GM18861 (cell line): Measurements from ENCODE around the gene PYGB.

Experiments
- ATAC-seq: cut with Tn5 transposase; IDR thresholded peaks from one replicate; pipeline ENCODE4 v1.9.1; 2021; ENCODE audit not compliant: unreplicated experiment

PYGB gene

DNA sequence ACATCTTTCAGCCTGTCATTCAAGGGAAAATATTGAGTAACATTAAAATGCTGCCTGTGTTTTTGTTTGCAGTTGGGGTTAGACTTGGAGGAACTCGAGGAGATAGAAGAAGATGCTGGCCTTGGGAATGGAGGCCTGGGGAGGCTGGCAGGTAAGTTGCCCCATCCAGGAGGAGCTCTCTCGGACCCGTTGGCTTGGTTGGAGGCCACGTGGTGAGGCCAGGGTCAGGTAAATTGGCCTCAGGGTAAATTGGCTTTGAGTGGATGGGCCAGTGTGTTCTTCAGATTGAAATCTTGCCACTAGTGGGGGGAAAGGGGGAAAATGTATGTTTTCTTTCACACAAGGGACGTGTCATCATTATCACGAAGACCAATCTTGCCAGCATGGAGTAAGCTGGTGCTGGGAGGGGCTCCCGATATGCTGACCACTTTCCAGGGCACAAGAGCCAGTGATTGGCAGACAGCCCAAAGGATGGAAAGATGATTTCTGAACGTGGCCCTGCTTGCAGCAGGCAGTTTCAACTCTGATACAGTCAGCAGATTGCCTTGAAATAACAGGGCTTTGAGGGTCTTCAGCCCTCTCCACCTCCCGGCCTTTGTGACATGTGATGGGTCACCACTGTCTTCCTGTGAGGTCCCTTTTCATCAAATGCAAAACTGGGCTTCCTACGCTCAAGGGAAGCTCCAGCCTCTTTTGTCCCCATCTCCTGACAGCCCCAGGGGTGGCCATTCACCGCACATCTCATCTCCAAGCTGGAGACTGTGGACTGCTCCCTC lies 21.4 kb downstream of the PYGB start:
- no peak for ATAC-seq

DNA sequence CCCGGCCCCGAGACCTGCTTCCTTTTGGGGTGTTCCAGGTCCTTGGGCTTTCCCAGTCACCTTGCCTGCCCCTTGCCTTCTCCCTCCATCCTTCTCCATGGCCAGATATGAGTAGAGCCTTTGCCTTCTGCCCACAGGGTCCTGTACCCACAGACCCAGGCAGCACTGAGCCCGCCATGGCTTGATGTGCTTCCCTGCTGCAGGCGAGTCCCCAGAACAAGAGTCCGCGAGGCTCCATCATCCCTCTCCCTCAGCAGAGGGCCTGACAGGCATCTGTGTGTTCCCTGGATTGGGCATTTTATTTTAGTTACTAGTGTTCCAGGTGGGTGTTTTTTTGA lies 21.9 kb downstream of the PYGB start:
- ATAC-seq: no peak

DNA sequence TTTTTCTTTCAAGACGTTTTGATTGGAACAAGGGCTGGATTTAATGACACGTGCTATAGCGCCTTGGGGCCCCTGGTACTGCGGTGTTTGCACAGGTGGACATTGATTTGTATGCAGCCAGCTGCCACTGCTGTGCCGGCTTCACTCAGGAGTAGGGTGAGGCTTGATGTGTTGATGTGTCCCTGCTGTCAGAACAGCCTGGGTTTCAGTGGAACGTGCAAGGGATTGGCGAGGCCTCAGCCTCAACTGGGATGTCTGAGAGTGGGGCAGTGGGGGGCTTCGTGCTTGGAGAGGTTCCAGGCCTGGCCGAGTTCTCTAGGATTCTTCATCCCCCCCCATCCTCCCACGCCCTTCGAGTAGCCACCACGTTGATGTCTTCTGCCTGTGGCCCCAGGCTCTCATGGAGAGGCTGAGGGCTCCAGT lies 23.0 kb downstream of the PYGB start:
- ATAC-seq: no peak

DNA sequence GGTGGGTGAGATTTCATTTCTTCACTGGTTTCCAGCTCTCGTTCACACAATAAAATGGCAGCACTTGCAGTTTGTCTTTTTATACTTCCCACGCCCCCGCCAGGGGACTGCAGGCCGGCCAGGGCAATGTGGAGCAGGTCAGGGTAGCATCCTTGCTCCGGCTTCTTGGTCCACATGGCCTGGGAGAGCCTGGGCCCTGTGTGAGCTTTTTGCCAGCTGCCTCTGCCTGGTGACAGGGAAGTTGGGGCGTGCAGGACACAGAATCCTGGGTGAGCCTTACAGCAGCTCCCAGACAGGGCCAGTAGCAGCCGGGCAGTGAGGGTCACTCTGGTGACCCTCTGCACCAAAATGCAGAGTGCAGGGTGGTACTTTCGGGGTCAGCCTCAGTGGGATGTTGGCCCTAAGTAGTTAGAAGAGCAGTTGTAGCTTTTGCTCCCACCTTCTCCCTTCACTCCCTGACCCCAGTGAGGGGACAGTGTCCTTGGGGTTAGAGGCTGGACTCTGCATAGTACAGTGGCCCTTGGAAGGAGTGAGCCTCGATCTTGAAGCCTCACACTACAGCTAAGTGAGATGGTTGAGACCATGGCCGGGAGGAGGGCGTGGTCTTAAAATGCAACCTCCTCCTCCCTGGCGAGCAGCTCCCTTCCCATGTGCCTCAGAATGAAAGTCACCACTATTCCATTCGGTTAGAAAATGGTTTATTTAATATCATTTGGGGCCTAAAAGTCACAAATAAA lies 23.8 kb downstream of the PYGB start:
- no peak for ATAC-seq

DNA sequence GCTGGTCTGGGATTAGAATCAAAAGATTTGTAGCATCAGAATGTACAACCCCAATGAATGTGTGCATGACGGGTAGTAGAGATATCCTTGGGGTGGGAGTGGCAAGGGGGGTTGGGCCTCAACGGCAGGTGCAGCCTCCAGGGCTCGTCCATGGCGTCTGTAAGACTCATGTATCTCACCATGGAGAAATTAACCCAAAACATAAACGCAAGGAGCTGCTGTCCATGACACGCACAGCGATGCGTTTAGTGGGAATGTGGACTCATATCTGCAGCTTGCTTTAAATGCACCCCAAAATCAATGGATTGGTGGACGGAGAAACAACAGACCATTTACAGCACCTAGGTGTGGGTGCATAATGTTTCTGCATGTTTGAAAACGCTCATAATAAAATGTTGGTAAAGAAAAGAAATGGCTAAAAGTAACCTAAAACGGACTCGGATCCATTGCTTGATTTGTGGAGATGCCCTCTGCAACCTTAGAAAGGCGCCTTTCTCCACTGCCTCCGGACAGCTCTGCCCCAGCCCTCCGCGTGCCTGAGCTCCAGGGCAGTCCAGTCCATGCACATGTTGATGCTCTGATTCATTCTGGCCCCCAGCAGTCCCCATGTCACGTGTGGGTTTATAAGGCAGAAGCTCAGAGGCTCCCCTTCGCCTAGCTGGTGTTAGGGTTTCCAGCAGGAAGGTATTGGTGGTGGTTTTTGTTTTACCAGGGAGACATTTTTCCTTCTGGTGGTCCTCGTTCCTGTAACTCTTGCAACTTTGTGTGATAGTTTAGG lies 24.5 kb downstream of the PYGB start:
- ATAC-seq: no peak

DNA sequence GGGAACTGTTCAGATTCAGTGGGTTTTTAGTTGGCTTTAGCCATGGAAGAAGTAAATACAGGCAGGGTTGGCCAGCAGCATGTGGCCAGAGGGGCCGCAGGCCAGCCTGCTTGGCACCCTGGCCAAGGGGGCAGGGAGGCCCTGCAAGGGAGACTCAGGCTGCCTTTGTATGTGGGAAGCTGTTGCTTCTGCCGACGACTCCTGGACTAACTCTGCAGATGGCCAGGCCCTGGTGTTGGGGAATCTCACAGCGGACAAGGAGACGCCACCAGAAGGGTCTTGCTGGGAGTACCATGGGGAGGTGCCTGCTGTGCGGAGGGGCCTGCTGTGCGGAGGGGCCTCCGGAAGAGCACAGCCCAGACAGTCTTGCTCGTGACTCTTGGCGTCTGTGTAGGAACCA lies 25.2 kb downstream of the PYGB start:
- ATAC-seq: no peak

DNA sequence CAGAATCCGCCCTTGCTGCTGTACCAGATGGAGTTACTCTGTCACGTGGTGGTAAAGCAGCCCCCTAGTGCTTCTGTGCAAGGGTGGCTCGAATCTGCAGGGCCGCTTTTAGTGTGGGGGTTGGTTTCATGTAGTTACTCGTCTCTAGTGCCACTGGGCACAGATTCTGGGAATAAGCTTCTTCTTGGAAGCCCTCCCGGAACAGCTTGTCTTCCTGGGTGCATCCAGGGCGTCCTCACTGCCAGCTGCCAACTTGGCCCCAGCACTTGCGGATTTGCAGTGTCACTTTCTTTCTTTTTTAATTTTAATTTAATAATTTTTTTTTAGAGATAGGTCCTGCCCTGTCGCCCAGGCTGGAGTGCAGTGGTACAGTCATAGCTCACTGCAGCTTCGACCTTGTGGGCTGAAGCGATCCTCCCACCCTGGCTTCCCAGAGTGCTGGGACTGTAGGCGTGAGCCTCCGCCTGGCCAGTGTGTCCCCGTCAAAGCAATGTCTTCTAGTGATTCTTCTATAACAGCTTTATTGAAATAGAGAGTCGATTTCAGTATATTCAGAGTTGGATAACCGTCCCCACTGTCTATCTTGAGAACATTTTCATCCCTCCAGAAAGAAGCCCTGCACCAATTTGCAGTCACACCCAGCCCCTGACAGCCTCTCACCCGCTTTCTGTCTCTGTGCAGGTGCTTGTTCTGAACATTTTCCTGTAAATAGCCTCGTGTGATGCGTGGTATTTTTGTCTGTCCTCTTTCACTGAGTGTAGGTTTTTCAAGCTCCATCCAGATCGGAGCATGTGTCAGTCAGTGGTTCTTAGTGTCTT lies 25.9 kb downstream of the PYGB start:
- no peak for ATAC-seq

DNA sequence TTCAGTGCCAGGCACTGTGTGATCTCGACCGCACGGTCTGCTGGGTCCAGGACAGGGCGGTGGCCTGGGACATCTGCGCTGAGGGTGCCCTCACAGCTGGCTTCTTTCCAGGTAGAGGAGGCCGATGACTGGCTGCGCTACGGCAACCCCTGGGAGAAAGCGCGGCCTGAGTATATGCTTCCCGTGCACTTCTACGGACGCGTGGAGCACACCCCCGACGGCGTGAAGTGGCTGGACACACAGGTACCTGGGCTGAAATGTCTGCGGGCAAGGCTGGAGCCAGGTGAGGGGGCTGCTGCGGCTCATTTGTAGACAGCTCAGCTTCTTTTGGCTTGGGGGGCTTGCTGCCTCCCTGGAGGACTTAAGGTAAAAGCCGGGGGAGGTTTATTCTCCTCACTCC lies 26.6 kb downstream of the PYGB start:
- ATAC-seq: no peak

DNA sequence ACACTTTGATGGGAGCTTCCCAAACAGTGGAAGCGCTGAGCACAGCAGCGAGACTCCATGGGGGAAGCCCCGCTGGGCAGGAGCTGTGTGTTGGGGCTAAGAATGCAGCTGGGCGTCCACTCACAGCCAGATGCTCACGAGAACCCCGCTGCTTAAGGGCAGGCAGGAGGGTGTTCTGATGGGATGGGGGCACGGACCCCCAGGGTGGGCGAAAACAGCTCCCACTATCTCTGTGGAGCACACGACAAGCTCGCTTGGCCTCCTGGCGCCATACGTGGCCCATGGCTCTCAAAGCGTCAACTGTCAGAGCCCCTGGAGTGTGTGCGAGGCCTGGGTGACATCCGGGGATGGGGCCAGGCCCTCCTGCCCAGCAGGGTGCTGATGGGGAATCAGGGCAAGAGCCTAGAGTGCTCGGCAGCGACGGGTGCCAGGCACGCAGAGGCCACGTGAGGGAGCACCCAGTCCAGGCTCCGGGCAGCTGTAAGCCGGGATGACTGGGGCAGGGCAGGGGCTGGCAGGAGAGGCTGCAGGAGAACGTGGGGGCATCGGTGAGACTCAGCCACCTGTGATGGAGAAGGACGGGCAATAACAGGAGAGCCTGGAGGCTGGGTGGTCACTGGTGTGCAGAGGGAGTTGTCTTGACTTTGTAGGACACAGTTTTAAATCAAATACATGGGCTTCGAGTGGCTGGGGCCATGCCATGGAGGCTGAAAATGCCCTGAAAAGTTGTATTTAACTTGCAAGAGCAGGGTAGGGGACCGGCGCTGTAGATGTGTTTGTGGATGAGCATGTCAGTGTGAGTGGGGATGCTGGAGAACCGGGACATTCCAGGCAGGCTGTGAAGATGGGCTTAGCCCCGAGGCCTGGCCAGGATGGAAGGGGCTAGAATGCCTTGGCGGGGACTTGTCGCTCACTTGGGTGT lies 27.3 kb downstream of the PYGB start:
- ATAC-seq: no peak

DNA sequence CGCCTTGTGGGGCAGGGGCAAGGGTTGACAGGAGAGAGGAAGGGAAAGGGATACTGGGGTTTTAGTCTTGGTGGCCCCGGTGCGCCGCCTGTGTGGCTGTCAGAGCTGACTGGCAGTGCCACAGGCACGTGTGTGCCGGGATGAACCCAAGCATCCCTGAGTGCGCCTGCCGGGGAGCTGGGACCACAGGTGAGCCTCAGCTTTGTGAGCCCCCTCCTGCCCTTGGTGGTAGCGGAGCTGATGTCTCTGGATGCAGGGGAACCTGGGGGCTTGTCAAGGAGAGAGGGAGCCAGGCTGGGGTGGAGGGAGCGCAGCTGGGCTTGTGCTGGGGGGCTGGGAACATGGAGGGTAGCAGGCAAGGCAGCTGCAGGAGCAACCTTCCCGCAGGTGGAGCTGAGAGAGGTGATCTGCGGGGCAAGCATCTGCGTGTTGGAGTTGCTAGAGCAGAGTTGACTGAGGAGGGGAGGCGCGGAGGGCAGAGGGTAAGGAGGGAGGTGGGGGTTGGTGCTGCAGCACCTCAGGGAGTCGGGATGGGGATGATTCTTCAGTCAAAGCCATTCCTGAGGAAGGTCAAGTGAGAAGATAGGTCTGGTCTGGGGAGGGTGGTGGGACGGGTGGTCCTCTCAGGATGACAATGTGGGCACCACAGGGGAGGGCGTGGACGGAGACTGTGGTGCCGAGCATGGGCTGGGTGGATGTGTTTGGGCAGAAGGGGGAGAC lies 28.1 kb downstream of the PYGB start:
- ATAC-seq: no peak

DNA sequence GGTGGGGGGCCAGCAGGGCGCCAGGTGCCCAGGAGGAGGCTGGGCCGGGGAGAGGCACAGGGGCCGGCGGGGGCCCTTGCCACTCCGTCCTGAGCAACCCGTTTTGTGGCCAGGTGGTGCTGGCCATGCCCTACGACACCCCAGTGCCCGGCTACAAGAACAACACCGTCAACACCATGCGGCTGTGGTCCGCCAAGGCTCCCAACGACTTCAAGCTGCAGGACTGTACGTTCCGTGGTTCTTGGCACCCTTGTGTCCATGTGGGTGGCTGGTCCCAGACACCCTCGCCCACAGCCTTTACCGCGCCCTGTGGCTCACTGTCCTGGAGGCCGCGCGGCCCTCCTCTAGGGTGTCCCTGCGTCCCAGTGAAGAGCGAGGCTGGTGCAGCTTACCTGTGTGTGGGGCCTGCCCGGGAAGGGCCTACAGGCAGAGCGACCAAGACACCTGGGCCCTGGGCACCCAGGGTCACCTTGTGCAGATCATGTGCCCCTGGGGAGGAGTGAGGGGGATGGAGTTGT lies 28.7 kb downstream of the PYGB start:
- ATAC-seq: no peak

DNA sequence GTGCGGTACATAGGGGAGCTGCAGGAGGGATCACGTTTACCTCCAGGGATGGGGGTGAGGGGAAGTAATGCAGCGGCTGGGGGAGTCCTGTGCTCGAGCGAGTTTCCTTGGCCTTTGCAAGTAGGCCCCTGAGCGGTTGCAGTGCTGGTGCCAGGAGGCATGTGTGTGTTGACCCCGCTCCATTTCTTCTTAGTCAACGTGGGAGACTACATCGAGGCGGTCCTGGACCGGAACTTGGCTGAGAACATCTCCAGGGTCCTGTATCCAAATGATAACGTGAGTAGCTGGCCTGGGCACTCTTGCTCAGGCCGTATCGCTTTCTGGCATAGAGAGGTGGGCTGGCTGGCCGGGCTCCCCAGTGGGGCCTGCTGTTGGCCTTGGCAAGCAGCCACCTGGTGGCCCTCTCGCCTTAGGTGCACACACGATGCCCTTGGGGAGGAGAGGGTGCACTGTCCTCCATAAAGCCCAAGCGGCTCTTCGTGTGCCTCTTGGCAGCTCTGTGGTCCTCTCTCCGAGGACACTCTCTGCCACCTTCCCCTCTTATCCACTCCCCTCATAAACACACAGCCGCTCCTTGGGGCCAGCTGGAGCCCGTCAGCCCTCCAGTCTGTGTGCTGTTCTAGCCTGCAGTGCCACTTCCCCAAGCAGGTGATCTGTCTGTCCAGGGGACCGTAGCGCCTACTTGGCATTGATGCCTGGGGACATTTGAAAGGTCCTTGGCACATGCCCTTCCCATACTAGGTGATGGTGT lies 29.3 kb downstream of the PYGB start:
- ATAC-seq: no peak

DNA sequence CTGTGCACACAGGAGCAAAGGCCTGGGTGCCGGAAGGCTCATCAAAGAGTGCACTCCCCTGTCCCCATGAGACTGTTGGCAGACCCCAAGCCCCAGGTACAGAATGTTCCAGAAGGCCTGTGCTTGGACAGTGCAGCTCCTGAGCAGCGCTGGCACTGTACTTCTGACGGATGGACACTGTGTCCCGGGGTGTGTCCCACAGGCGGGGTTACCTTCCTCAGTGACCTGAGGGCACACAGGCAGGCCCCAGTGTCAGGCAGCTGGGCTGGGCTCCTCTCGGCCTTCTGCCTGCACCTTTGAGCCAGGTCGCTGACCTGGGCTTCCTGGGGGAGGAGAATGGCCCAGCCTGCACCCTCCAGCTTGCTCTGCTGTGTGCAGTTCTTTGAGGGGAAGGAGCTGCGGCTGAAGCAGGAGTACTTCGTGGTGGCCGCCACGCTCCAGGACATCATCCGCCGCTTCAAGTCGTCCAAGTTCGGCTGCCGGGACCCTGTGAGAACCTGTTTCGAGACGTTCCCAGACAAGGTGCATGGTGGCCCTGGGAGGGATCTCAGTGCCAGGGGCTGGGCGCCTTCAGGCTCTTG lies 30.1 kb downstream of the PYGB start:
- ATAC-seq: no peak

DNA sequence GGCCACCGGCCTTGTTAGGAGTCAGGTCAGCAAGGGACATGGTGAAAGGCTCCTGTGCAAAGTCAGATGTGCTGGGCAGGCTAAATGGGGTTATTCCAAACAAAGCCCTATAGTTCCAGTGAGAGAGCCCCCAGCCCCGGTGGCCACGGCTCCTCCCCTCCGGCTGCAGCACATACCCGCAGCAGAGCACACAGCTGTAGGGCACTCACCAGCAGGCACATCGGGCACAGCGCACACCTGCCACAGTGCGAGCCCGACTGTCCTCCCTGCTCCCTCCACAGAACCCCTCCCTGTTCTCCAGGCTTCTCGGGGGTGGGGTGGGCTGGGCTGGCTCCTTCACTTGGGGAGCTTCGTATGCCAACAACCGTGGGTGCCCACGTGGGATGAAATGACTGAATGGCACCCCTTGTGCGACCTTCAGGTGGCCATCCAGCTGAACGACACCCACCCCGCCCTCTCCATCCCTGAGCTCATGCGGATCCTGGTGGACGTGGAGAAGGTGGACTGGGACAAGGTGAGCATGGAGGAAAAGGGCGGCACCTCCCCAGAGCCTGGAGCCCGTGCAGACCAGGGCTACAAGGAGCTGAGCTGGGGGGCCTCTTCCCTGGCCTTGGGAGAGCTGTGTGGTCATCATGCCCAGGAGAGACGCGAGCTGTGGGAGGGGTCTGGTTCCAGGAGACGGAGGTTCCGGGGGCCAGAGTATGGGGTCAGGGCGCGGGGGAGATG lies 30.9 kb downstream of the PYGB start:
- no peak for ATAC-seq

DNA sequence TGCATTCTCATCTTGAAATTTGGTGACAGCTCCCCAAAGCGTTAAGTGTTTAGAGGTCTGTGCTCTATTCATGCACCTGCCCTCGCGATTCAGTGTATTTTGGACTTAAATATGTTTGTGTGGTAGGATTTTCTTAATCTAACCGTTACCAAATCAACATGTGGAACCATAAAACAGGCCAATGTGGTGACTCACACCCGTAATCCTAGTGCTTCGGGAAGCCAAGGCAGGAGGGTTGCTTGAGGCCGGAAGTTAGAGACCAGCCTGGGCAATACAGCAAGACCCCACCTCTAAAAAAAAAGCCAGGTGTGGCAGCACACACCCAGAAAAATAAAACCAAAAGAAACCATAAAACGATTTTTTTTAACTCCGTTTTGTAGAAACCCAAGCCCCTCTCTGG lies 31.5 kb downstream of the PYGB start:
- ATAC-seq: no peak

DNA sequence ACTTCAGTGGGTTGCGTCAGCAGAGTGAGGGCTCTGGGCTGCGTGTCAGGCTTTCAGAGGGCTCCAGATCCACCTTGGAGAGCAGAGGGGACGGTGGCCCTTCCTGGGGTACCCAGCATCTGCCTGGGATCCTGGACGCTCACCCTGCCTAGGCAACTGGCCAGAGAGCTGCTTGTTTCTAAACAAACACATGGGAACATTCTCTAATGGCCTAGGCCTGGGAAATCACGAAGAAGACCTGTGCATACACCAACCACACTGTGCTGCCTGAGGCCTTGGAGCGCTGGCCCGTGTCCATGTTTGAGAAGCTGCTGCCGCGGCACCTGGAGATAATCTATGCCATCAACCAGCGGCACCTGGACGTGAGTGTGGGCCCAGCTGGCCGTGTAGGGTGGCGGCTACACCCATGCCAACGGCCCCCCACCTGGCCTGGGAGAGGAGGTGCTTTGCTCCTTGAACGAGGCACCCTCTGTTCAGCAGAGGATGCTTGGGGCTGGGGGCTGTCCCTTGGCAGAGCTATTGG lies 32.2 kb downstream of the PYGB start:
- ATAC-seq: no peak
